K562 (cell line): ENCODE data around the gene TXNIP. TPM values are rescaled to one million over a fixed set of nuclear protein-coding genes. Genes with fewer than 3 reads are reported as not detected.
A peak's percentile ranks its signal among the peaks of the same experiment; 100 is the strongest.

Experiments used
- BACH1 ChIP-seq: fragments of 200-800 bp; sonication (Bioruptor generic); IDR thresholded peaks from 2 replicates; pipeline ENCODE4 v1.6.1; 2016; ENCODE audit warnings: missing genetic modification characterization, missing compliant biosample characterization
- CEBPB ChIP-seq: fragments of 450-650 bp; IDR thresholded peaks from 2 replicates; pipeline ENCODE4 v1.6.1; 2016; ENCODE audit warnings: missing genetic modification characterization, missing compliant biosample characterization
- CXXC5 ChIP-seq: fragments of 250-450 bp; sonication (Bioruptor Pico); IDR thresholded peaks from 2 replicates; pipeline ENCODE4 v1.8.0; 2022; ENCODE audit warnings: inconsistent platforms, mild to moderate bottlenecking, moderate library complexity
- HDAC1 ChIP-seq, 2 experiments: fragments of 450-650 bp; IDR thresholded peaks; 2 replicates each; pipeline ENCODE4 v1.6.1; 2016 to 2017; ENCODE audit warnings: inconsistent platforms in 1 of 2, mild to moderate bottlenecking in 1 of 2, moderate library complexity in 1 of 2
- HMGN3 ChIP-seq: IDR thresholded peaks from 2 replicates; pipeline ENCODE4 v1.6.1; 2011; ENCODE audit warnings: borderline replicate concordance, low read depth, mild to moderate bottlenecking, mixed read lengths, low read length; ENCODE audit not compliant: insufficient read length; ENCODE audit errors: extremely low read depth
- JUN ChIP-seq, 2 experiments: sonication (generic) in 1 of 2; formaldehyde crosslinking in 1 of 2; IDR thresholded peaks; 2 replicates each; pipeline versions ENCODE4 v1.6.1 to v1.8.0; 2012 to 2022; ENCODE audit warnings: borderline replicate concordance in 2 of 2, mild to moderate bottlenecking in 2 of 2, improper control_type of control experiment in 1 of 2, low read depth in 1 of 2, low read length in 1 of 2, missing genetic modification reagents in 1 of 2
- JUND ChIP-seq, 2 experiments: IDR thresholded peaks; 2 replicates in 1 of 2; 3 replicates in 1 of 2; pipeline ENCODE4 v1.6.1; 2011; ENCODE audit warnings: borderline replicate concordance in 2 of 2, low read depth in 2 of 2, low read length in 2 of 2, improper control_type of control experiment in 1 of 2, missing biosample characterization in 1 of 2, missing genetic modification characterization in 1 of 2, missing genetic modification reagents in 1 of 2
- NCOR1 ChIP-seq: fragments of 450-650 bp; IDR thresholded peaks from 2 replicates; pipeline ENCODE4 v1.6.1; 2016; ENCODE audit warnings: mild to moderate bottlenecking, moderate library complexity
- OTX1 ChIP-seq: fragments of 450-650 bp; formaldehyde crosslinking; IDR thresholded peaks from 2 replicates; pipeline ENCODE4 v1.4.0; 2022; ENCODE audit warnings: mild to moderate bottlenecking
- PCBP2 ChIP-seq: fragments of 200-400 bp; formaldehyde crosslinking; IDR thresholded peaks from 2 replicates; pipeline ENCODE4 v1.6.1; 2018; ENCODE audit warnings: low read length, low read depth, mild to moderate bottlenecking, moderate library complexity; ENCODE audit not compliant: poor library complexity, severe bottlenecking
- SIN3A ChIP-seq, 2 experiments: fragments of 150-350 bp in 1 of 2; IDR thresholded peaks; 2 replicates each; pipeline ENCODE4 v1.6.1; 2011 to 2016; ENCODE audit warnings: borderline replicate concordance in 2 of 2, low read depth in 2 of 2, low read length in 2 of 2, mild to moderate bottlenecking in 2 of 2, moderate library complexity in 2 of 2; ENCODE audit not compliant: control insufficient read depth in 1 of 2
- ZNF253 ChIP-seq: fragments of 250-450 bp; sonication (Bioruptor Pico); conservative IDR thresholded peaks from 2 replicates; pipeline ENCODE4 v1.6.1; 2021; ENCODE audit warnings: mild to moderate bottlenecking
- ZNF57 ChIP-seq: fragments of 450-650 bp; formaldehyde crosslinking; IDR thresholded peaks from 2 replicates; pipeline ENCODE4 v1.4.0; 2020; ENCODE audit warnings: mild to moderate bottlenecking, moderate library complexity
- polyA plus RNA-seq, 8 experiments: library from polyadenylated mRNA; depleted of rRNA in 4 of 8; stranded (reverse) in 5 of 8; unstranded in 3 of 8; fragments of >200 nt; fragmentation: Nextera tagmentation in 2 of 8; fragmentation: Illumina TruSeq in 1 of 8; extraction: Ambion mirVana in 2 of 8; extraction: Trizol in 1 of 8; gene quantifications; 2 replicates each; pipeline versions ENCODE4 v1.2.1 to v1.2.3, GENCODE V29; 2011 to 2014; ENCODE audit warnings: inconsistent platforms in 1 of 8, missing spikeins in 1 of 8
- total RNA-seq, 7 experiments: library from RNA; depleted of rRNA in 6 of 7; stranded (reverse); fragments of >200 nt in 6 of 7; fragmentation: Illumina TruSeq in 2 of 7; extraction: Trizol in 2 of 7; gene quantifications; 2 replicates each; pipeline versions ENCODE4 v1.2.1 to v1.2.3, GENCODE V29; 2011 to 2021; ENCODE audit warnings: low replicate concordance in 1 of 7
- TF ChIP-seq, protein P1 (sequence below): sonication (generic); formaldehyde crosslinking; IDR thresholded peaks from 2 replicates; pipeline ENCODE4 v1.8.0; 2022; ENCODE audit warnings: mild to moderate bottlenecking, low read depth, missing genetic modification reagents
- TF ChIP-seq, protein P2 (sequence below): fragments of 450-650 bp; formaldehyde crosslinking; IDR thresholded peaks from 2 replicates; pipeline ENCODE4 v1.4.0; 2020; ENCODE audit warnings: mild to moderate bottlenecking, moderate library complexity
- TF ChIP-seq, protein P3 (sequence below), 2 experiments: fragments of 450-650 bp in 1 of 2; sonication (generic) in 1 of 2; formaldehyde crosslinking; conservative IDR thresholded peaks; 2 replicates each; pipeline versions ENCODE4 v1.4.0 to v1.8.1; 2020 to 2022; ENCODE audit warnings: mild to moderate bottlenecking in 1 of 2, missing genetic modification reagents in 1 of 2
- TF ChIP-seq, protein P4 (sequence below), 2 experiments: fragments of 150-350 bp in 1 of 2; IDR thresholded peaks; 2 replicates each; pipeline ENCODE4 v1.6.1; 2012 to 2016; ENCODE audit warnings: low read depth in 2 of 2, low read length in 2 of 2, mild to moderate bottlenecking in 1 of 2, moderate library complexity in 1 of 2

TXNIP gene
- total and polyA plus RNA-seq, 9 of the 15 experiments (the other 6 are each of a cell fraction or from before 2014, with no cell fraction given) = 120 to 499 (median 257) TPM

DNA sequence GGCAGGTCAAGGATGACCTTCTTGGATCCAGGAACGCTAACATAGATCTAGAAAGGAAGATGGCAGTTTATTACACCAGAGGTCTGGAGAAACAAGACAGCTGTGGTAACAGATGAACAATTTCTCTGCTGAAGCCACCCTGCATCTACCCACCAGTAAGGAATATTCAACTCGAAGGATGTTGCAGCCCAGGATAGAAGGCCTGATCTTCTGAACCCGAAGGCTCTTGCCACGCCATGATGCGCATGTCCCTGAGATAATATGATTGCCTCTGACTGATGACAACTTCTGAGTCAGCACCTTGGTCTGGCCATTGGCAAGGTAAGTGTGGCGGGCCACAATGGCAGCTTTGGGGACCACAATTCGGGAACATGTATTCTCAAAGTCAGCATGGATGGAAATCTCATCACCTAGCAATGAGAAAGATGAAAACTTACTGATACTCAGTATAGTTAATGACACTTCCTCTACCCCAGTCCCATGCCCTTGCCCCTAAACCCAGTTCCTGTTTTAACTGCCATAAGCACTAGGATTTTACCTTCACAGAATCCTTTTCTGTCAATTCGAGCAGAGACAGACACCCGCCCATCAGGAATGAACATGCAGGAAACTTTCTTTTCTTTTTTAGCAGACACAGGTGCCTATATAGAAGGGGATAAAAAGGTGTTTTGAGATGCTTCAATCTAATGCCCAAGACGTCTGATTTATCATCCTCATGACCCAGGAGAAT, 1.8 kb downstream of the TXNIP start (continued):
- TF ChIP-seq HMGN3 (peak; percentile 39), SIN3A (IDR thresholded peaks at IDR 0.05; ENCODE audit: borderline replicate concordance in 2 of 2, control insufficient read depth in 1 of 2, low read depth in 2 of 2, low read length in 2 of 2) (peak; percentile 26 to 83; a peak in 1 of 4 replicates), CXXC5 (CRISPR knock-in tag) (no peak), JUND (IDR thresholded peaks at IDR 0.05; ENCODE audit: borderline replicate concordance, low read depth, low read length) (peak; percentile 47), JUND (tag; IDR thresholded peaks at IDR 0.05; ENCODE audit: borderline replicate concordance, low read depth, low read length) (peak; percentile 35; the same call in 1 of the 3 replicates), CEBPB (tag) (no peak), BACH1 (peak; percentile 84), NCOR1 (peak; percentile 20; the same call in 1 of the 2 replicates), ZNF253 (CRISPR knock-in tag) (no peak), OTX1 (CRISPR knock-in tag) (peak; percentile 71; the same call in 1 of the 2 replicates), ZNF57 (CRISPR knock-in tag) (0 out of 2 replicates have a peak, but pooled peaks have one; percentile 49), HDAC1 (IDR thresholded peaks at IDR 0.05) (peak in 1 of 2 experiments; percentile 64; a peak in 2 of 4 replicates), JUN (IDR thresholded peaks at IDR 0.05; ENCODE audit: borderline replicate concordance, low read depth, low read length) (no peak), JUN (CRISPR knock-in tag; IDR thresholded peaks at IDR 0.05; ENCODE audit: borderline replicate concordance) (no peak), PCBP2 (no peak)
- TF ChIP-seq, protein P1, sequence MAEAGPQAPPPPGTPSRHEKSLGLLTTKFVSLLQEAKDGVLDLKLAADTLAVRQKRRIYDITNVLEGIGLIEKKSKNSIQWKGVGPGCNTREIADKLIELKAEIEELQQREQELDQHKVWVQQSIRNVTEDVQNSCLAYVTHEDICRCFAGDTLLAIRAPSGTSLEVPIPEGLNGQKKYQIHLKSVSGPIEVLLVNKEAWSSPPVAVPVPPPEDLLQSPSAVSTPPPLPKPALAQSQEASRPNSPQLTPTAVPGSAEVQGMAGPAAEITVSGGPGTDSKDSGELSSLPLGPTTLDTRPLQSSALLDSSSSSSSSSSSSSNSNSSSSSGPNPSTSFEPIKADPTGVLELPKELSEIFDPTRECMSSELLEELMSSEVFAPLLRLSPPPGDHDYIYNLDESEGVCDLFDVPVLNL (CRISPR knock-in tag) = no peak
- TF ChIP-seq, protein P2, sequence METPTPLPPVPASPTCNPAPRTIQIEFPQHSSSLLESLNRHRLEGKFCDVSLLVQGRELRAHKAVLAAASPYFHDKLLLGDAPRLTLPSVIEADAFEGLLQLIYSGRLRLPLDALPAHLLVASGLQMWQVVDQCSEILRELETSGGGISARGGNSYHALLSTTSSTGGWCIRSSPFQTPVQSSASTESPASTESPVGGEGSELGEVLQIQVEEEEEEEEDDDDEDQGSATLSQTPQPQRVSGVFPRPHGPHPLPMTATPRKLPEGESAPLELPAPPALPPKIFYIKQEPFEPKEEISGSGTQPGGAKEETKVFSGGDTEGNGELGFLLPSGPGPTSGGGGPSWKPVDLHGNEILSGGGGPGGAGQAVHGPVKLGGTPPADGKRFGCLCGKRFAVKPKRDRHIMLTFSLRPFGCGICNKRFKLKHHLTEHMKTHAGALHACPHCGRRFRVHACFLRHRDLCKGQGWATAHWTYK (CRISPR knock-in tag) = peak; percentile 63; the same call in 1 of the 2 replicates
- TF ChIP-seq, protein P3, sequence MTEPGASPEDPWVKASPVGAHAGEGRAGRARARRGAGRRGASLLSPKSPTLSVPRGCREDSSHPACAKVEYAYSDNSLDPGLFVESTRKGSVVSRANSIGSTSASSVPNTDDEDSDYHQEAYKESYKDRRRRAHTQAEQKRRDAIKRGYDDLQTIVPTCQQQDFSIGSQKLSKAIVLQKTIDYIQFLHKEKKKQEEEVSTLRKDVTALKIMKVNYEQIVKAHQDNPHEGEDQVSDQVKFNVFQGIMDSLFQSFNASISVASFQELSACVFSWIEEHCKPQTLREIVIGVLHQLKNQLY (CRISPR knock-in tag; conservative IDR thresholded peaks at IDR 0.05) = 0 out of 4 replicates have a peak, but pooled peaks of 1 of the 2 experiments have one; percentile 16
- TF ChIP-seq, protein P4, sequence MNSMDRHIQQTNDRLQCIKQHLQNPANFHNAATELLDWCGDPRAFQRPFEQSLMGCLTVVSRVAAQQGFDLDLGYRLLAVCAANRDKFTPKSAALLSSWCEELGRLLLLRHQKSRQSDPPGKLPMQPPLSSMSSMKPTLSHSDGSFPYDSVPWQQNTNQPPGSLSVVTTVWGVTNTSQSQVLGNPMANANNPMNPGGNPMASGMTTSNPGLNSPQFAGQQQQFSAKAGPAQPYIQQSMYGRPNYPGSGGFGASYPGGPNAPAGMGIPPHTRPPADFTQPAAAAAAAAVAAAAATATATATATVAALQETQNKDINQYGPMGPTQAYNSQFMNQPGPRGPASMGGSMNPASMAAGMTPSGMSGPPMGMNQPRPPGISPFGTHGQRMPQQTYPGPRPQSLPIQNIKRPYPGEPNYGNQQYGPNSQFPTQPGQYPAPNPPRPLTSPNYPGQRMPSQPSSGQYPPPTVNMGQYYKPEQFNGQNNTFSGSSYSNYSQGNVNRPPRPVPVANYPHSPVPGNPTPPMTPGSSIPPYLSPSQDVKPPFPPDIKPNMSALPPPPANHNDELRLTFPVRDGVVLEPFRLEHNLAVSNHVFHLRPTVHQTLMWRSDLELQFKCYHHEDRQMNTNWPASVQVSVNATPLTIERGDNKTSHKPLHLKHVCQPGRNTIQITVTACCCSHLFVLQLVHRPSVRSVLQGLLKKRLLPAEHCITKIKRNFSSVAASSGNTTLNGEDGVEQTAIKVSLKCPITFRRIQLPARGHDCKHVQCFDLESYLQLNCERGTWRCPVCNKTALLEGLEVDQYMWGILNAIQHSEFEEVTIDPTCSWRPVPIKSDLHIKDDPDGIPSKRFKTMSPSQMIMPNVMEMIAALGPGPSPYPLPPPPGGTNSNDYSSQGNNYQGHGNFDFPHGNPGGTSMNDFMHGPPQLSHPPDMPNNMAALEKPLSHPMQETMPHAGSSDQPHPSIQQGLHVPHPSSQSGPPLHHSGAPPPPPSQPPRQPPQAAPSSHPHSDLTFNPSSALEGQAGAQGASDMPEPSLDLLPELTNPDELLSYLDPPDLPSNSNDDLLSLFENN (IDR thresholded peaks at IDR 0.05; ENCODE audit: low read depth in 2 of 2, low read length in 2 of 2) = no peak
